SKM-1 (cell line): Measurements from ENCODE around the gene GPR39.
A peak's percentile ranks its signal among the peaks of the same experiment; 100 is the strongest.
"Not testable (repeated sequence)": the region's sequence is repeated elsewhere in the genome, so short reads cannot be mapped to it uniquely, and the experiment has no call there.

Experiments used
- DNase-seq: peaks from one replicate; lab custom pipeline; 2025; ENCODE audit not compliant: unreplicated experiment; lab: John Stamatoyannopoulos, UW

Gene GPR39

DNA sequence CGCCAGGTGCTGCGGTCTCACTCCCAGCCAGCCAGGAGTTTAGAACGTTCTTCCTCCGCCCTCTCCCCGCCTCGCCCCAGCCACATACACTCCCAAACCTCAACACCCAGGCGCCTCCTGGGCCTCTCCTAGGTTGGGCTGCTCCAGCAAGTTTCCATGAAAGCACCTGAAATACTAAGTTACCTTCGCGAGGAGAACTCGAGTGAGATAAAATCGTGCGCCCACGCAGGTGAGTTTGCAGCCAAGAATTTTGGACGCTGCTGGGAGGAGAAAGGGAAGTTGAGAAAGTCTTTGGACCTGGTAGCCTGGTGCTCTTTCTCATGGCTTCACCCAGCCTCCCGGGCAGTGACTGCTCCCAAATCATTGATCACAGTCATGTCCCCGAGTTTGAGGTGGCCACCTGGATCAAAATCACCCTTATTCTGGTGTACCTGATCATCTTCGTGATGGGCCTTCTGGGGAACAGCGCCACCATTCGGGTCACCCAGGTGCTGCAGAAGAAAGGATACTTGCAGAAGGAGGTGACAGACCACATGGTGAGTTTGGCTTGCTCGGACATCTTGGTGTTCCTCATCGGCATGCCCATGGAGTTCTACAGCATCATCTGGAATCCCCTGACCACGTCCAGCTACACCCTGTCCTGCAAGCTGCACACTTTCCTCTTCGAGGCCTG is at the start of gene GPR39:
Gene GPR39 (plus strand): TSS at position 83 of the 673 bp plus-strand sequence.
- no peak for DNase-seq

DNA sequence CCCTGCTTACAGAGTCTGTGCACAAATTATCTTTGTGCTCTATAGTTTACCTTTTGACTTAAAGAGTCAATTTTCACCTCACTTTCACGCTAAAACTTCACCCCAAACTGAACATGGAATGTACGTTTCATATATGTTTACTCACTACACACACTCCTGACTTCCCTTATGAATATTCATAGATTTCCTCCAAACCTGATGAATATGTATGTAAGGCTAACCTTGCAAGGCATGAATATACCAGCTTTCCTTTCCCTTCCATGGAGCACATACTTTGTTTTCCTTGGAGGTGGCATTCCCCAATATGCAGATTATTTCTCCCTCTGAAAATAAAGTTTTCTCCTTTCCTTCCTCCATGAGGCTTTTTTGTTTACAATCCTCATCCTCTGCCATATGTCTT is 48.4 kb upstream of the GPR39 start:
- DNase-seq: no peak

DNA sequence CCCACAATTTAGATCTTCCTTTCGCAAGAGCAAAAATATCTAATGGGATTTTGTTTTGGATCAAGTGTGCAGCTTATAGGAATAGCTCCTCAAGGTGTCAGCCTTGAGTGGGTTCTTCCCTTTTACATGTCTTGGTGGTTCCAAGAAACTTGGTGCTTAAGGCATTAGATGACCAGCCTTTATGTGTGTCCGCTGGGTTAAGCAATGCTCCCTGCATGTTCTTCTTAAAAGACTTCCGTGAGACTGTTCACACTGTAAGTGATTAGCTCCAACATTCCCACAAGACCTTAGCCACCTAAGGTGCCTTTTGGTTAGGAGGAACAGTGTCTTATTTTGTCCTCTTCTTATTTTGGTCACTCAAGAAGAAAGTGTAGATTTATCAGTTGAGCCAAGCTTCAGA is 44.3 kb upstream of the GPR39 start:
- no peak for DNase-seq

DNA sequence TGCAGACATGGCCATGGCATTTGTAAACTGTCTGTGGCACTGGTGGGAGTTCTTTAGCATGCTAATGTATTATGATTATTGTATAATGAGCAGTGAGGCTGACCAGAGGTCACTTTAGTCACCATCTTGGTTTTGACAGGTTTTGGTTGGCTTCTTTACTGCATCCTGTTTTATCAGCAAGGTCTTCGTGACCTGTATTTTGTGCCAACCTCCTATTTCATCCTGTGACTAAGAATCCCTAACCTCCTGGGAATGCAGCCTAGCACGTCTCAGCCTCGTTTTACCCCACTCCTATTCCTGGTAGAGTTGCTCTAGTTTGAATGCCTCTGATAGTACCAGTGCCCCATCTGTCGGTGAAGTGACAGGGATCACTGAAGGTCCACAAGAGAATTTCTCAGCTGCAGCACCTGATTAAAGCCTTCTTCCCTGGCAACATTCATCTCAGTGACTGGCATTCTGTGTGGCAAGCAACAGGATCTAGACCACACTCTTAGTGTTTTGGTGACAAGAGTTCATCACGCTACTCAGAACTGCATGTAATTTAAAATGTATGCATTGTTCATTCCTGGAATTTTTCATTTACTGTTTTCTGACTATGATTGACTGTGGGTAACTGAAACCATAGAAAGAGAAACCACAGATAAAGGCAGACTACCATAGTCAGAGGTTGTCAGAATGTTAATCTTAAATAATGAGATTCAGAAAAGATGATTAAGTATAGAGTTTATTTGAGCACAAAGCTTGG is 43.0 kb upstream of the GPR39 start:
- DNase-seq: no peak

DNA sequence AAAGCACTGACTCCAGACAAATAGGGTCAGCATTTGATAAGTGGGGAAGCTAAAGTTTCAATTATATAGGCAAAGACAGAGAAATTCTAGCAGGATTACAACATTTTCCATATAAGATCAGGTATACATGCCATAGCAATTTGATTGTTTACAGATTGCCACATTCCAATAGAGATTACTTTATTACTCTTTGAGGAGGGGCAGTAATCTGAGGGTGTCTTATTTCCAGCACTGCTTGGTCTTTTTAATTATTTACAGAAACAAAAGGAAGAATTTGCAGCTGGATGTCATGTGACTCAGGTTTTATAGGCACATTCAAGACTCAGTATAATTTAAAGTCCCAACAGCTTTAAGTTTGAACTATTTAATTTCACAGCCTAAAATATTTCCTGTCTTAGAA is 42.5 kb upstream of the GPR39 start:
- no peak for DNase-seq

DNA sequence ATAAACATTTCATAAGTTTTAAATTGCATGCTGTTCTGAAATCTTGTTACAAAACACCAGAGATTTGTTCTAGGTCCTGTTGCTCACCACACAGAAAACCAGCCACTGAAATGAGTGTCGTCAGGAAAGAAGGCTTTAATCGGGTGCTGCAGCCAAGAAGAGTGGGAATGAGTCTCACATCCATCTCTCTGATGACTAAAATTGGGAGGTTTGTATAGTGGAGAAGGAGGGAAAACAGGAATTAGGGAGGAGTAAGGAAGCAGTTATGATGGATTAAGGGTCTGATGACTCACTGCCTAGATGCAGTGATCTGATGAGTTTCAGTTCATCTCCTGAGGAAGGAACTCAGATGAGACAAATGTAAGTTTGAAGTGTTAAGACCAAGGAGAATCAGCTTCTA is 42.1 kb upstream of the GPR39 start:
- no peak for DNase-seq

DNA sequence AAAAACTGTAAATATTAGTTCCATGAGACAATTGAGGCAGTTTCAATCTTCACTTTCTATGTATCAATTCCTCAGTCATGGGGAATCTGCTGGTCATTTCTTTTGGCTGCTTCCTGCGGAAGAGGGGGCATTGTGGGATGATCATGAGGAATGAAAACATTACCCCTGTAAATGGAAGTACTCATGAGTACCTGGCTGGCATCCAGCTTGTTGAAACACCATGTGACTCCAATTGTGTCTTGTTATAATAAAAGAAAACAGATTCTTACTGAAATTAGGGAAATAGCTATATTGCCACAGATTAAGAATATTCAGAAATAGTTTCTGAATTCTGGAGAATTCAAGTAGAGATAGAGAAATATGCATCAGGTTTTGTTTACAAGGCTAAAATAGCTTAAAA is 41.6 kb upstream of the GPR39 start:
- DNase-seq: no peak

DNA sequence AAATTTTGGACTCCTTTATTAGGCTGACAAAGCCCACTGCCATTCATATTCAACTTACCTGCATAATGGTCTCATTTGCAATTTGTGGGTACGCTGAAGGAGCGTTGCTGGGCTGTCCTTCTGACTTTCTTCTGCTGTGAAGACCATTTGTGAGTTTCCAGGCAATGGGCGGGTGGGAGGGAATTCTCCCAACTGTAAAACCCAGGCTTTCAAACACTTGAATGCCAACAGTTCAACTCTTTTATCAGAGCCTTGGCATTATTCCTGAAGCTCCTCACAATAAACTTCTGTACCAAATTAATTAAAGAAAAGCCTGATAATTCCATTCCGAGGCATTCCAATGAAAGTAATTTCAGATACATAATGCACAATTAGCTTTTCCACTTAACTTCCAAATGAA is 35.2 kb upstream of the GPR39 start:
- DNase-seq: no peak

DNA sequence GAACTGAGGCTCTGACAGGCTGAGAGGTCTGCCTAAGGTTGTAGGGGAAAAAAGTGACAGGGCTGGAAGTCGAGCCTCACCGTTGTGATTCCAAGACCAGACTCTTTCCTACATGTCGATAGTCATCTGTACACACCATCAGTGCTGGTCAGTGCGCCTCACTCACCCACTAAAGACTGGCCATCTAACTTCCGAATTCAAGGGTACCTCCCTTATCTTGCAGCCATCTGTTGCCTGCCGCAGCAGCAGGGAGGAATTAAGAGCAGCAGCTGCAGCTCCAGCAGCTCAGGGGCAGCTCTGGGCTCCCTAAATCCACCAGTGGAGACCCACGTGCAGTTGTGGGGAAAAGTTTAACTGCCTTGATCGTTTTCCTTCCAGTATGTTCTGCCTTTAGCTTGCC is 32.6 kb upstream of the GPR39 start:
- no peak for DNase-seq

DNA sequence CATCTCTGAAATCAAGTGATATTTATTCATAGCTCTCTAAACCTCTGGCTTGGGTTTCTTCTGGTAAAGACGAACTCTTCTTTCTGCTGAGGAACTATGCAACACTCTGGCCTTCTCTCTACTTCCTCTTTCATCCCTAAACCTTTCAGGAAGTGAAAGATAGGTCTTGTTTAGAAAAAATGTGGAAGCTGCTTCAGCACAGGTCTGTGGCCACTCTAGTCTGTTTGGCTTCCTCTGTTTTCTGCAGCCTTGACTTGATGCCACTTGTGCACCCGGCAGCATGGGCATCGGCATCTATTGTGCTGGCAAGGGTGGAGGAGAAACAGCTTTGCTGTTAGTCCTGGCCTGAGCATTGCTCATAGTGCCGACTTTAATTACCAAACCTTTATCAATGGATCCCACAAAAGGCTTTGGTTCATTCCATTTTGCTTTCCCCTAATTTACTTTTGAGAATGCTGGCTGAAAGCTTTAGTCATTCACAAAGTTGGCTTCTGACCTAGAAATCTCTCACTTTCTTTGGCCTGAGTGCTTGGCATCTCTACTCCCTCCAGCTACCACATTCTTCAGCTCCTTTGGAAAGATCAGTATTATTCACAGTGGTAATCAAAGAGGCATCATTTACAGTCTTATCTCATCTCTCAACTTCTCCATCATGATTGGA is 32.0 kb upstream of the GPR39 start:
- DNase-seq: peak; percentile 97

DNA sequence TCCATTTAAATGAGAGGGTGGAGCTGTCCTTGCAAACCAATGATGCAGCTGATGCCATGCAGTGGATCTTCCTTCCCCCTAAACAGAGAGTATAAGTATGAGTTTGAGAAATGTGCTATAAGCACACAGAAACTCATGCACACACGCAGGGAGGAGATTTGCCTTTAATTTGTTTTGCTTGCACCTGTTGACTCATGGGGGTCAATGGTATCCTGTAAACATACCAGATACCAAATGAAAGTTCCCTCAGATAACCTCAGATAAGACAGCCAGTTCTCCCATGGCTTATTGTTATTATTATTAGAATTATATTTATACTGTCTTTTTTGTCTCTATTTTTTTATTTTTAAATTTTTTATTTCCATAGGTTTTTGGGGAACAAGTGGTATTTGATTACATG is 29.5 kb upstream of the GPR39 start:
- no peak for DNase-seq

DNA sequence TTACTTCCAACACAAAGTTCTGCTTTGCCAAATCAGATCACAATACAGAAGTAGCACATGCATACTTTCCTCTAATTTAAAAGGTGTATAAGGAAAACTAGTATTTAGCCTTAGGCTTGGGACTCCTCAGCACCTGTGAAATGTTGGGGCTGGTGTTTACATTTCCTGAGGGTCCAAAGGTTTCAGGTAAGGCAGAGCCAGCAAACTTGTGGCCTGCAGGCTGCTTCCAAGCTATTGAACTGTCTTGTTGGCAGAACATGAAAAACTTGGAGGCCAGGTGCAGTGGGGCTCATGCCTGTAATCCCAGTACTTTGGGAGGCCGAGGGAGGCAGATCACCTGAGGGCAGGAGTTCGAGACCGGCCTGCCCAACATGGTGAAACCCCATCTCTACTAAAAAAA is 26.5 kb upstream of the GPR39 start:
- no peak for DNase-seq

DNA sequence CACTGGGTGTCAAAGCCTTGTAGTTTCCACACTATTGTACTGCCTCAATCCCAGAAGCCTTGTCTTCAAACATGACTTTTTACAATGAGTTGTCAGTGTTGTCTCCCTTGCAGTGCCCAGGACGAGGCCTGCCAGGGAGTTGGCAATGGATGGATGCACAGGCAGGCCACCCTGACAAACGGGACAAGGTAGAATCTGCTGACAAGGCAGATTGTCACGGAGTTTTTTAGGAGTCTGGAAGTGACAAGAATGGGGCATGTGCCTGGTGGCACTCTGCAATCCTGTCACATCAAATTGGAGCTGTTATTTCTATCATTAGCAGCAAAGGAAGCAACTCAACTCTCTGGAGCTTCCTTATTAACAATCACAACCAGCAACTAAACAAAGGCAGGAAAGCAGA is 25.2 kb upstream of the GPR39 start:
- DNase-seq: no peak

DNA sequence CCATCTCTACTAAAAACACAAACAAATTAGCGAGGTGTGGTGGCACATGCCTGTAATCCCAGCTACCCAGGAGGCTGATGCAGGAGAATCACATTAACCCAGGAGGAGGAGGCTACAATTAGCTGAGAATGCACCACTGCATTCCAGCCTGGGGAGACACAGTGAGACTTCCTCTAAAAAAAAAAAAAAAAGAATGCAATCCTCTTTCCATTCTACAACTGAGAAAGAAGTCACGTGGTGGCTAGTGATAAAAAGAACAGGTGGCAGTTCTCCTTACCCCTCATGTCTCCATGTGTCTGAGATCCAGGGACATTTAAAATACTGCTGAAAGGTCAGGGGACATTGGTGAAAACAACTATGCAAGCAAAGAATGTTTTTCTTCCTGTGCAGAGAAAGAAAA is 24.4 kb upstream of the GPR39 start:
- no peak for DNase-seq

DNA sequence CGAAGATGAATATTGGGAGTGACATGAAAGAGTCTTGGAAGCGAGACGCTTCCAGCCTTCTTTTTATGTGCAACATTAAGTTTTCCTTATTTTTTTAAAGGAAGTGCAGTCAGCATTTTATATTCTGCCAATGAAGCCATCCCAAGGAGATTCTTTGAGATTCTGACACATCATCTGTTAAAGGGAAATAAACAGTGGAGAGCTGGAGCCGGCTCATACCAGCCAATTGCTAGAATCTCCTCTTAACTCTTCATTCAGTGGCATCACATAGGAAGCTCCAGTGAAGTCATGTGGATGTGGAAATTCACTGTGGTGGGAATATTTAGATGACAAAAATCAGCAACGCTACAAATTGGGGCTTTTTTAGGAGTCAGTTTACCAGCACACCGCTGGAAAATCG is 23.7 kb upstream of the GPR39 start:
- DNase-seq: no peak

DNA sequence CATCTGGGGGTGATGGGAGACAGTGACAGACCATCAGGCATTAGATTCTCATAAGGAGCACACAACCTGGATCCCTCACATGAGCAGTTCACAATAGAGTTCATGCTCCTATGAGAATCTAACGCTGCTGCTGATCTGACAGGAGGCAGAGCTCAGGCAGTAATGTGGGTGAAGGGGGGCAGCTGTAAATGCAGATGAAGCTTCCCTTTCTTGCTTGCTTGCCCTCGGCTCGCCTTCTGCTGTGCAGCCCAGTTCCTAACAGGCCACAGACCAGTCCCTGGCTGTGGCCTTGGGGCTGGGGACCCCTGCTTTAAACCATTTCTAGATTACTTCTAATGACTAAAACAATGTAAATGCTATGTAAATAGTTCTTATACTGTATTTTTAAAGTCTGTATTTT is 19.6 kb upstream of the GPR39 start:
- DNase-seq: not testable (repeated sequence)

DNA sequence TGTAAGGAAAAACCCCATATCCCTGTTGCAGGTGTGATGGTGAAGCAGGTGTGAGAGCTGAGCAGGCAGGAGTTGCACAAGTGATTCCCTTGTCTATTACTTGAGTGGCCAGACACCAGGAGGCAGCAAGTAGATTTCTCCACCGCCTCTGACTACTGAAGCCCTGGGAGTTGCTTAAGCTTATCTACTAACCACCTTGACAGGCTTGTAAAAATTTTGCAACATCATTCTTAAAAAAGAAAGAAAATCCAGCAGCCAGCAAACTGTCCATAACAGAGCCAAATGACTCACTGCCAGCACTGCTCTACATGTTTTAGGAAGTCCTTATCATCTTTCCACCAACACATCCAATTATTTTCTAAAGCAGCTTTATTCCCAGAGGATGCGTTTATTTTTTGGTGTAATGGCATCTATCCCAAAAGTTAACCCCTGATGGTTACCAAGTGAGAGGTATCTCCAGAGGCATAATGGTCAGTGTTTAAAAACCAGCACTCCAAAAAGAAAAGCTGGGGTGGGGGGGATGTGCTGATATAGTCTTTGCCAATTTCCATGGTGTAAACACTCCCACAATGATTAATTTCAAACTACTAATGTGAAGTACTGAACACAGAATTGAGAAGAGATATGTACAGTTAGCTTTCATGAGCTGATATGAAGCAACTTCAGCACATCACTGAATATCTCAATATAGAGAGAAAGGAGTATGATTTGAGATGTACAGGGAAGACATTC is 16.3 kb upstream of the GPR39 start:
- peak; percentile 84 for DNase-seq

DNA sequence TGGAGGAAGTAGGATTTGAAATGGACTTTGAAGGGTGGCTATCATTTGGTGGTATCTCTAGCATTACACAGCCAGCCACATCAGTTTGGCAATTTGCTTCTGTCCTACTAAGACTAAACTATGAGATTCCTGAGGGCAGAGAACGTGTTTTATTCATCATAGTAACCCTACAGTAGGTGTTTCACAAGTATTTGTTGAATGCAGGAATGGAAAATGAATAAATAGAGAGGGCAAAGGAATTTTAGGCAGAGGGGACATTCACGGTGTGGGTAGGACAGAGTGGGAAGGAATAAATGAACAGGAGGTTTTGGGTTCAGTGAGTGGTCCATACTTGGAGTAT is 15.7 kb upstream of the GPR39 start:
- no peak for DNase-seq

DNA sequence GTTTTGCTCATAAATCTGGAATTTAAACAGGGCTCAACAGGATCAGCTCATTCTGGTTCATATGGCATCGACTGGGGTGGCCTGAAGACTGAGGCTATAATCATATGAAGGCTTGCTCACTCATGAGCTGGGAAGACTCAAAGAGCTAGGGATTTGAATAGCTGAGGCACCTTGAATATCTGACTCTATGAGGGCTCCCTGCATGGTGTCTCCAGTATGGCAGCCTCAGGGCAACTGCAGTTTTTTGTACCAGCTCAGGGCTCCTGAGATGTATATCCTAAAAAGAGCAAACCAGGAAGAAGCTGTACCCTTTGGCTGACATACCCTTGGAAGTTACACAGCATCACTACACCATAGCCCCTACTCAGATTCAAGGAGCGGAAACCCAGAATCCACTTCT is 15.3 kb upstream of the GPR39 start:
- DNase-seq: no peak

DNA sequence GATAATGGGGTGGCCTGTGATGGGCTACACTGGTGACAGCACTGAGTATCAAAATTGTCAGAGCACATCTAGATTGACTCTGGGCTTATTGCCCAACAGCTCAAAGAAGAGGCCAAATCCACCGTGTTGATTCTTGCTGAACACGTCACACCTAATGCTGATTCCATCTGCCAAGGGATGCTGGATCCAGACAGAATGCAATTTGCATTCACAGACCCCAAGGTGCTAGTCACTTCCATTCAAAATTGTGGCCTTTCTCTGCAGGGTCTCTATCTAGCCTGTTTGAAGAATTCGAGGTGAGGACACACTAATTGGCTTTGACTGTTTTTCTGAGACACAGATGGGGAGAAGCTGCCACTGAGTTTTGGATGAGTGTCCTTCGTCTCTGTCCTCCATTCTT is 13.5 kb upstream of the GPR39 start:
- no peak for DNase-seq

DNA sequence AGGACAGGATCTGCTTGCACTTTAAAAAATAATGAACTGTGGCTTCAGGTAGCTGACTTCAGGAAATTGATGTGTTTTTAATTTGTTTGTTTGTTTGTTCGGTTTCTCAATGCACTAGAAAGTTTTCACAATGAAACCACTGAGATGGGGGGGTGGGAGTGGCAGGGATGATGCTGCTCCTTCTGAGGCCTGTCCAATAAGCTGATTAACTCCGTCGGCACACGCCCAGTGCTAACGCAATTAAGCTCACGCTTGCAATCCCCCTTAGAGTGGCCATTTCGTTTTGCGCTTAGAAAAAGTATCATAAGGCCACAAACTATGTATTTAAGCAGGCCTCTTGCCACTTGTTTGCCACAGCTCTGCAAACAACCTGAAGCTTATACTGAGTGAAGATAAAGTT is 12.5 kb upstream of the GPR39 start:
- no peak for DNase-seq

DNA sequence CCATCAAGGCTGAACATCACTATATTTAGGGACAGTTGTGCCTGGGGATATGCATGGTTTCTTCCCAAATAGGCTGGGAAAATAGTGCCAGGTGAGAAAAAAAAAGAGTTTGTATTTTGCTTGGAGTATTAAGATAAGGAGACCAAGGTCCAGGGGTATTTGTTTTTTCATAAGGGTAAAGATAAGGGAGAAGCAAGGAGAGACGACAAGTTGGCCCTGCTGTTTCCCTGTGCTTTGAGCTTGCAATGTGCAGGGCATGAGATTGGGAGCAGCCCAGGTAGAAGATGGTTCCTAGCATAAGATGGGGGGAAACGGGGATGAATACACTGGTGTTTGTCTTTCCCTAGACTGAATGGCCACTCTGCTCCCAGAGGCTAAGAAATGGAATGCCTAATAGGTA is 8.8 kb upstream of the GPR39 start:
- DNase-seq: no peak
